HCT116 (cell line): ENCODE results near the gene ZMAT1. TPM values are rescaled to one million over a fixed set of nuclear protein-coding genes. Genes with fewer than 3 reads are reported as not detected.

Experiments
- ATAC-seq: fragments of 200-7000 bp; cut with Tn5 transposase; 2 replicates; pipeline ENCODE4 v1.9.1; 2020; ENCODE audit warnings: mild to moderate bottlenecking, moderate library complexity
- BruUV-seq: library from RNA; stranded (reverse); fragments of 400-500 nt; replicated peaks from 2 replicates; lab custom pipeline; 2021; lab: Mats Ljungman, UMichigan
- CTCF ChIA-PET: fragments of 300-600 bp; sonication (Branson Sonifier 250); formaldehyde crosslinking; loops from one replicate; lab custom pipeline; 2021; ENCODE audit warnings: antibody characterized with exemption; lab: Charles Lee
- POLR2A ChIA-PET: fragments of 300-600, 350-600 bp; sonication (Branson Sonifier 250); formaldehyde crosslinking; loops from one replicate; lab custom pipeline; 2021; ENCODE audit warnings: antibody characterized with exemption; lab: Charles Lee
- RAD21 ChIA-PET, 2 experiments: fragments of 300-600 bp; sonication (Branson Sonifier 250); formaldehyde crosslinking; loops; one replicate each; lab custom pipeline; 2023; ENCODE audit warnings: low total read pairs in 2 of 2; ENCODE audit not compliant: uncharacterized antibody in 2 of 2, unreplicated experiment in 2 of 2, low non-redundant PET in 1 of 2; lab: Charles Lee
- DNase-seq: peaks from one replicate; pipeline ENCODE4 v3.0.0-alpha.2; 2010; ENCODE audit warnings: low read depth, low spot score
- H2AFZ ChIP-seq: fragments of 200-600 bp; shearing (Covaris generic), sonication (generic); 2 replicates; pipeline ENCODE4 v1.6.1; 2017; ENCODE audit warnings: low read depth, mixed run types, mixed read lengths, antibody characterized with exemption, low read length; ENCODE audit not compliant: poor library complexity, severe bottlenecking
- H3K27ac ChIP-seq: 2 replicates; pipeline ENCODE4 v1.5.1; 2012; ENCODE audit warnings: low read depth, low read length
- H3K27me3 ChIP-seq: fragments of 200-600 bp; sonication (generic); 2 replicates; pipeline ENCODE4 v1.6.1; 2016; ENCODE audit warnings: mixed run types, low read length, mixed read lengths; ENCODE audit not compliant: insufficient read depth
- H3K36me3 ChIP-seq, 2 experiments: fragments of 200-500 bp in 1 of 2; fragments of 200-600 bp in 1 of 2; sonication (Bioruptor generic) in 1 of 2; sonication (generic) in 1 of 2; 2 replicates each; pipeline versions ENCODE4 v1.5.1 to v1.6.1; 2014 to 2016; ENCODE audit warnings: low read length in 2 of 2, inconsistent platforms in 1 of 2, mixed read lengths in 1 of 2, mixed run types in 1 of 2; ENCODE audit not compliant: insufficient read depth in 2 of 2, control insufficient read depth in 1 of 2
- H3K4me1 ChIP-seq, 2 experiments: fragments of 200-600 bp in 1 of 2; sonication (generic) in 1 of 2; 2 replicates each; pipeline versions ENCODE4 v1.5.1 to v1.6.1; 2012 to 2017; ENCODE audit warnings: low read length in 2 of 2, inconsistent platforms in 1 of 2, mild to moderate bottlenecking in 1 of 2, mixed read lengths in 1 of 2, mixed run types in 1 of 2, moderate library complexity in 1 of 2; ENCODE audit not compliant: insufficient read depth in 2 of 2, control insufficient read depth in 1 of 2
- H3K4me2 ChIP-seq: fragments of 200-600 bp; sonication (generic); 2 replicates; pipeline ENCODE4 v1.6.1; 2017; ENCODE audit warnings: mixed run types, low read length, mixed read lengths
- H3K4me3 ChIP-seq, 2 experiments: fragments of 200-600 bp in 1 of 2; sonication (generic) in 1 of 2; replicated peaks in 1 of 2; 2 replicates each; pipeline ENCODE4 v1.5.1; 2011 to 2016; ENCODE audit warnings: low read length in 2 of 2, control low read depth in 1 of 2, low read depth in 1 of 2, mild to moderate bottlenecking in 1 of 2, mixed read lengths in 1 of 2, mixed run types in 1 of 2
- H3K79me2 ChIP-seq: fragments of 200-600 bp; sonication (generic); 2 replicates; pipeline ENCODE4 v1.6.1; 2017; ENCODE audit warnings: mild to moderate bottlenecking, mixed run types, low read length, moderate library complexity, mixed read lengths; ENCODE audit not compliant: insufficient read depth
- H3K9ac ChIP-seq: fragments of 200-600 bp; sonication (generic); 2 replicates; pipeline ENCODE4 v1.6.1; 2016; ENCODE audit warnings: low read length, mixed read lengths
- H3K9me2 ChIP-seq: fragments of 200-600 bp; sonication (generic), shearing (Covaris generic); 2 replicates; pipeline ENCODE4 v1.6.1; 2017; ENCODE audit warnings: mixed run types, mild to moderate bottlenecking, moderate library complexity; ENCODE audit not compliant: insufficient read depth
- H3K9me3 ChIP-seq, 2 experiments: fragments of 200-500 bp in 1 of 2; fragments of 200-600 bp in 1 of 2; sonication (Bioruptor generic) in 1 of 2; sonication (generic) in 1 of 2; 2 replicates each; pipeline ENCODE4 v1.6.1; 2014 to 2017; ENCODE audit warnings: low read length in 2 of 2, mixed read lengths in 2 of 2, inconsistent platforms in 1 of 2, low read depth in 1 of 2, mild to moderate bottlenecking in 1 of 2, mixed run types in 1 of 2, moderate library complexity in 1 of 2; ENCODE audit not compliant: control insufficient read depth in 1 of 2, insufficient read depth in 1 of 2
- H4K20me1 ChIP-seq: fragments of 200-600 bp; sonication (generic), shearing (Covaris generic); 2 replicates; pipeline ENCODE4 v1.6.1; 2017; ENCODE audit warnings: mixed run types, mild to moderate bottlenecking, moderate library complexity; ENCODE audit not compliant: insufficient read depth
- CBX3 ChIP-seq: IDR thresholded peaks from 2 replicates; pipeline ENCODE4 v1.6.1; 2012; ENCODE audit warnings: low read depth
- CEBPB ChIP-seq: IDR thresholded peaks from 2 replicates; pipeline ENCODE4 v1.6.1; 2012; ENCODE audit warnings: low read depth
- ELF1 ChIP-seq: IDR thresholded peaks from 2 replicates; pipeline ENCODE4 v1.6.1; 2012; ENCODE audit warnings: low read depth, borderline replicate concordance
- EZH2 ChIP-seq: fragments of 200-600 bp; sonication (generic); IDR thresholded peaks from 2 replicates; pipeline ENCODE4 v1.6.1; 2017; ENCODE audit warnings: antibody characterized with exemption, mixed run types
- EZH2phosphoT487 ChIP-seq: fragments of 200-600 bp; IDR thresholded peaks from 2 replicates; pipeline ENCODE4 v1.6.1; 2018; ENCODE audit warnings: antibody characterized with exemption, borderline replicate concordance
- FOSL1 ChIP-seq: IDR thresholded peaks from 2 replicates; pipeline ENCODE4 v1.6.1; 2012; ENCODE audit warnings: low read depth
- POLR2A ChIP-seq: IDR thresholded peaks from 2 replicates; pipeline ENCODE4 v1.7.0; 2011; ENCODE audit warnings: borderline replicate concordance; ENCODE audit not compliant: insufficient read depth, insufficient read length; ENCODE audit errors: extremely low read depth
- POLR2AphosphoS5 ChIP-seq: IDR thresholded peaks from 2 replicates; pipeline ENCODE4 v1.6.1; 2011; ENCODE audit warnings: mild to moderate bottlenecking, low read depth, low read length, moderate library complexity
- RAD21 ChIP-seq: IDR thresholded peaks from 2 replicates; pipeline ENCODE4 v1.6.1; 2012; ENCODE audit warnings: low read depth, mild to moderate bottlenecking
- SIN3A ChIP-seq: IDR thresholded peaks from 2 replicates; pipeline ENCODE4 v1.6.1; 2012; ENCODE audit warnings: low read depth
- SP1 ChIP-seq: IDR thresholded peaks from 2 replicates; pipeline ENCODE4 v1.6.1; 2012; ENCODE audit warnings: low read depth
- SRF ChIP-seq: IDR thresholded peaks from 2 replicates; pipeline ENCODE4 v1.6.1; 2012; ENCODE audit warnings: low read depth
- YY1 ChIP-seq: IDR thresholded peaks from 2 replicates; pipeline ENCODE4 v1.6.1; 2011; ENCODE audit warnings: low read length, low read depth, moderate library complexity, mild to moderate bottlenecking; ENCODE audit not compliant: insufficient replicate concordance; ENCODE audit errors: extremely low read depth
- ZFX ChIP-seq: fragments of 450-650 bp; IDR thresholded peaks from 2 replicates; pipeline ENCODE4 v1.6.1; 2017
- ZNF274 ChIP-seq: fragments of 200-500 bp; sonication (Bioruptor generic); IDR thresholded peaks from 2 replicates; pipeline ENCODE4 v1.6.1; 2014; ENCODE audit warnings: mild to moderate bottlenecking, low read depth, low read length, inconsistent platforms
- intact Hi-C: fragments of 100-400 bp; cut with micrococcal nuclease; formaldehyde crosslinking; loops from 2 replicates; pipeline ENCODE4 v1.10.0; 2022
- total RNA-seq: library from RNA; stranded (reverse); gene quantifications from one replicate; pipeline ENCODE4 v1.2.1, GENCODE V29; 2021; ENCODE audit not compliant: unreplicated experiment
- TF ChIP-seq, protein P1 (sequence below): IDR thresholded peaks from 2 replicates; pipeline ENCODE4 v1.6.1; 2011; ENCODE audit warnings: mild to moderate bottlenecking, low read length, moderate library complexity; ENCODE audit not compliant: insufficient replicate concordance; ENCODE audit errors: extremely low read depth
- TF ChIP-seq, protein P2 (sequence below): IDR thresholded peaks from 2 replicates; pipeline ENCODE4 v1.6.1; 2012; ENCODE audit warnings: low read depth
- TF ChIP-seq, protein P3 (sequence below): IDR thresholded peaks from 2 replicates; pipeline ENCODE4 v1.6.1; 2012
- TF ChIP-seq, protein P4 (sequence below), 3 experiments: fragments of 200-600 bp in 1 of 3; sonication (generic) in 1 of 3; IDR thresholded peaks in 2 of 3; conservative IDR thresholded peaks in 1 of 3; 2 replicates each; pipeline ENCODE4 v1.5.1; 2012 to 2017; ENCODE audit warnings: low read depth in 2 of 3, low read length in 2 of 3, antibody characterized with exemption in 1 of 3, borderline replicate concordance in 1 of 3, control low read depth in 1 of 3, mild to moderate bottlenecking in 1 of 3, mixed read lengths in 1 of 3, mixed run types in 1 of 3, moderate library complexity in 1 of 3; ENCODE audit not compliant: insufficient read depth in 1 of 3

The ZMAT1 gene
- total RNA-seq, 1 experiment from 2014 or later = 0.69 TPM

DNA sequence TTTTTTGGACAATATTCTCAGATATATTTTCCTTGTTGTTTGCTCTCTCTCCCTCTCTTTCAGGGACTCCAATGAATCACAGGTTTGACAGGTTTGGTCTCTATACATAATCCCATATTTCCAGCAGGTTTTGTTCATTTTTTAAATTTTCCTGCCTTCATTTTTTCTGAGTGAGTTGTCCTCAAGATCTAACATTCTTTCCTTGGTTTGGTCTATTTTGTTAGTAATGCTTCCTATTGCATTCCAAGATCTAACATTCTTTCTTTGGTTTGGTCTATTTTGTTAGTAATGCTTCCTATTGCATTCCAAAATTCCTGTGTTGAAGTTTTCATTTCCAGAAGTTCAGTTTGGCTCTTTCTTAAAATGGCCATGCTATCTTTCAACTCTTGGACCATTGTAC lies 45.3 kb upstream of the ZMAT1 start (continued):
- no peak for TF ChIP-seq YY1
- no peak for TF ChIP-seq ZFX
- TF ChIP-seq, protein P1, sequence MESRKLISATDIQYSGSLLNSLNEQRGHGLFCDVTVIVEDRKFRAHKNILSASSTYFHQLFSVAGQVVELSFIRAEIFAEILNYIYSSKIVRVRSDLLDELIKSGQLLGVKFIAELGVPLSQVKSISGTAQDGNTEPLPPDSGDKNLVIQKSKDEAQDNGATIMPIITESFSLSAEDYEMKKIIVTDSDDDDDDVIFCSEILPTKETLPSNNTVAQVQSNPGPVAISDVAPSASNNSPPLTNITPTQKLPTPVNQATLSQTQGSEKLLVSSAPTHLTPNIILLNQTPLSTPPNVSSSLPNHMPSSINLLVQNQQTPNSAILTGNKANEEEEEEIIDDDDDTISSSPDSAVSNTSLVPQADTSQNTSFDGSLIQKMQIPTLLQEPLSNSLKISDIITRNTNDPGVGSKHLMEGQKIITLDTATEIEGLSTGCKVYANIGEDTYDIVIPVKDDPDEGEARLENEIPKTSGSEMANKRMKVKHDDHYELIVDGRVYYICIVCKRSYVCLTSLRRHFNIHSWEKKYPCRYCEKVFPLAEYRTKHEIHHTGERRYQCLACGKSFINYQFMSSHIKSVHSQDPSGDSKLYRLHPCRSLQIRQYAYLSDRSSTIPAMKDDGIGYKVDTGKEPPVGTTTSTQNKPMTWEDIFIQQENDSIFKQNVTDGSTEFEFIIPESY = no peak

DNA sequence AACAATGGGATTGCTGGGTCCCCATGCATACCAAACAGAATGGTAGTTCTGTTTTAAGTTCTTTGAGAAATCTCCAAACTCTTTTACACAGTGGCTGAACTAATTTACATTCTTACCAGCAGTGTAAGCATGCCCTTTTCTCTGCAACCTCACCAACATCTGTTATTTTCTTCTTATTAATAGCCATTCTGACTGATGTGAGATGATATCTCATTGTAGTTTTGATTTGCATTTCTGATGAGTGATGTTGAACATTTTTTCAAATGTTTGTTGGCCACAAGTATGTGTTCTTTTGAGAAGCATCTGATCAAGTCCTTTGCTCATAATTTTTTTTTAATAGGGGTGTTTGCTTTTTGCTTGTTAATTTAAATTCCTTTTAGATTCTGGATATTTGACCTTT lies 41.2 kb upstream of the ZMAT1 start:
- no peaks in the 10 kb centered on the region for H3K9me2 ChIP-seq
- ATAC-seq (no peak), DNase-seq (no peak)
- no peaks in the 10 kb centered on the region for H3K9me3 ChIP-seq
- H2AFZ ChIP-seq = no peak overlapping the region
- TF ChIP-seq ZNF274 (no peak), SRF (no peak), EZH2phosphoT487 (no peak), SIN3A (no peak), CEBPB (no peak), POLR2AphosphoS5 (no peak), CBX3 (no peak), ELF1 (no peak), EZH2 (no peak), FOSL1 (no peak), POLR2A (no peak), RAD21 (no peak), ZFX (no peak), SP1 (no peak)
- TF ChIP-seq, protein P2, sequence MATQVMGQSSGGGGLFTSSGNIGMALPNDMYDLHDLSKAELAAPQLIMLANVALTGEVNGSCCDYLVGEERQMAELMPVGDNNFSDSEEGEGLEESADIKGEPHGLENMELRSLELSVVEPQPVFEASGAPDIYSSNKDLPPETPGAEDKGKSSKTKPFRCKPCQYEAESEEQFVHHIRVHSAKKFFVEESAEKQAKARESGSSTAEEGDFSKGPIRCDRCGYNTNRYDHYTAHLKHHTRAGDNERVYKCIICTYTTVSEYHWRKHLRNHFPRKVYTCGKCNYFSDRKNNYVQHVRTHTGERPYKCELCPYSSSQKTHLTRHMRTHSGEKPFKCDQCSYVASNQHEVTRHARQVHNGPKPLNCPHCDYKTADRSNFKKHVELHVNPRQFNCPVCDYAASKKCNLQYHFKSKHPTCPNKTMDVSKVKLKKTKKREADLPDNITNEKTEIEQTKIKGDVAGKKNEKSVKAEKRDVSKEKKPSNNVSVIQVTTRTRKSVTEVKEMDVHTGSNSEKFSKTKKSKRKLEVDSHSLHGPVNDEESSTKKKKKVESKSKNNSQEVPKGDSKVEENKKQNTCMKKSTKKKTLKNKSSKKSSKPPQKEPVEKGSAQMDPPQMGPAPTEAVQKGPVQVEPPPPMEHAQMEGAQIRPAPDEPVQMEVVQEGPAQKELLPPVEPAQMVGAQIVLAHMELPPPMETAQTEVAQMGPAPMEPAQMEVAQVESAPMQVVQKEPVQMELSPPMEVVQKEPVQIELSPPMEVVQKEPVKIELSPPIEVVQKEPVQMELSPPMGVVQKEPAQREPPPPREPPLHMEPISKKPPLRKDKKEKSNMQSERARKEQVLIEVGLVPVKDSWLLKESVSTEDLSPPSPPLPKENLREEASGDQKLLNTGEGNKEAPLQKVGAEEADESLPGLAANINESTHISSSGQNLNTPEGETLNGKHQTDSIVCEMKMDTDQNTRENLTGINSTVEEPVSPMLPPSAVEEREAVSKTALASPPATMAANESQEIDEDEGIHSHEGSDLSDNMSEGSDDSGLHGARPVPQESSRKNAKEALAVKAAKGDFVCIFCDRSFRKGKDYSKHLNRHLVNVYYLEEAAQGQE = no peak
- TF ChIP-seq, protein P3, sequence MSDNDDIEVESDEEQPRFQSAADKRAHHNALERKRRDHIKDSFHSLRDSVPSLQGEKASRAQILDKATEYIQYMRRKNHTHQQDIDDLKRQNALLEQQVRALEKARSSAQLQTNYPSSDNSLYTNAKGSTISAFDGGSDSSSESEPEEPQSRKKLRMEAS = no peak
- TF ChIP-seq, protein P4, sequence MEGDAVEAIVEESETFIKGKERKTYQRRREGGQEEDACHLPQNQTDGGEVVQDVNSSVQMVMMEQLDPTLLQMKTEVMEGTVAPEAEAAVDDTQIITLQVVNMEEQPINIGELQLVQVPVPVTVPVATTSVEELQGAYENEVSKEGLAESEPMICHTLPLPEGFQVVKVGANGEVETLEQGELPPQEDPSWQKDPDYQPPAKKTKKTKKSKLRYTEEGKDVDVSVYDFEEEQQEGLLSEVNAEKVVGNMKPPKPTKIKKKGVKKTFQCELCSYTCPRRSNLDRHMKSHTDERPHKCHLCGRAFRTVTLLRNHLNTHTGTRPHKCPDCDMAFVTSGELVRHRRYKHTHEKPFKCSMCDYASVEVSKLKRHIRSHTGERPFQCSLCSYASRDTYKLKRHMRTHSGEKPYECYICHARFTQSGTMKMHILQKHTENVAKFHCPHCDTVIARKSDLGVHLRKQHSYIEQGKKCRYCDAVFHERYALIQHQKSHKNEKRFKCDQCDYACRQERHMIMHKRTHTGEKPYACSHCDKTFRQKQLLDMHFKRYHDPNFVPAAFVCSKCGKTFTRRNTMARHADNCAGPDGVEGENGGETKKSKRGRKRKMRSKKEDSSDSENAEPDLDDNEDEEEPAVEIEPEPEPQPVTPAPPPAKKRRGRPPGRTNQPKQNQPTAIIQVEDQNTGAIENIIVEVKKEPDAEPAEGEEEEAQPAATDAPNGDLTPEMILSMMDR (IDR thresholded peaks at IDR 0.05 in 2 of 3, conservative IDR thresholded peaks at IDR 0.05 in 1 of 3; ENCODE audit: borderline replicate concordance in 1 of 3, insufficient read depth in 1 of 3, low read depth in 2 of 3, low read length in 2 of 3) = no peak
- no peaks in the 10 kb centered on the region for H3K4me1 ChIP-seq
- H3K9ac ChIP-seq = no peak overlapping the region
- POLR2A ChIA-PET = no interaction called here
- H3K27me3 ChIP-seq = no peaks in the 10 kb centered on the region
- H4K20me1 ChIP-seq = no peaks in the 10 kb centered on the region
- H3K27ac ChIP-seq = no peak overlapping the region
- H3K4me3 ChIP-seq = no peak overlapping the region
- intact Hi-C loops = no loop called here
- no peak overlapping the region for H3K4me2 ChIP-seq
- CTCF ChIA-PET = no interaction called here
- RAD21 ChIA-PET = no interaction called here
- H3K79me2 ChIP-seq = no peaks in the 10 kb centered on the region
- BruUV-seq = no TSS peak
- no peaks in the 10 kb centered on the region for H3K36me3 ChIP-seq
